ACHN (cell line): Measurements from ENCODE around the gene NUP210.

Experiments used
- DNase-seq: peaks from one replicate; pipeline ENCODE4 v3.0.0-alpha.2; 2015
- in situ Hi-C: cut with HindIII; loops from 2 replicates; pipeline ENCODE4 v1.10.0; 2017; ENCODE audit warnings: low sequenced_read_pairs, low pct_ligation_motif_present, low pct_unique_long_range_greater_than_20kb

Gene NUP210

GRCh38 chr3:13316603-13317002 is 103.5 kb downstream of the NUP210 start:
- in situ Hi-C loops, result no loop called here
- no peak for DNase-seq

GRCh38 chr3:13314877-13315276 is 105.2 kb downstream of the NUP210 start:
- in situ Hi-C loops, result no loop called here

DNA sequence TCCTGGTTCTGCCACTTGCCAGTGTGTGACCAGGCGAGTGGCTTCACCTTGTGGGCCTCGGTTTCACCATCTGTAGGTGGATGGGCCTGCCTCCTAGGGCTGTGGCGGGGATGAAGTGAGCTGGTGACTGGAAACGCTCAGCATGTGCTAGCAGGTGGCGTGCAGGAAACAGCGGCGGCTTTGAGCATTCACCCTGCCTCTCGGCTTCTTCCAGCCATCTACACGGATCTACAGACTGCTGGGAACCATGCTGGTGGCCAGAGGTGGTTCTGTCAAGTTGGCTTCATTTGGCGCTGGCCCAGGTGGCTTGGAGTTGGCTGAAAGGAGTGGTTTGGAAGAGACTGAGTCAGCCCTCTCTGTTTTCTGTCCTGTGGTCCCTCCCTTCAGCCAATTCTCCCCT is 106.3 kb downstream of the NUP210 start:
- in situ Hi-C loops, result no loop called here
- no peak for DNase-seq

More at GRCh38 chr3:13314877-13315276, 105.2 kb downstream of the NUP210 start:
- DNase-seq, result no peak

DNA sequence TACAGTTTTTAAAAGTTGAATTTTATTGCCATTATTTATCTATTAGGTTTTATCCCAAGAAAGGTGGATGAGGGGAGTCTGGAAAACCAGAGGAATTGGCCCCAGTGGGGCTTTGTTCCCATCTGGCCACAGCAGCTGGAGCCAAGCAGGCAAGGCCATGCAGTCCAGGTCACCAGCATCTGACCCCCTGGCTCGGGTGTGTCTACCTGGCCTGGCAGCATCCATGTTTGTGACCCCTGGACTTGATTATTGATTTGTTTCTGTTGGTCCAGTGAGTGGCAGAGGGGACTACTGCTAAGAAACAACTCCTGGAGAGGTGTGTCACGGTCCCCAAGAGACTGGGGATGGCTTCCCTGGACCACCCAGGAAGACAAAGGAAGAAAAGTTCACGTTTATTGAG is 111.1 kb downstream of the NUP210 start:
- DNase-seq, result no peak
- in situ Hi-C loops, result no loop called here

DNA sequence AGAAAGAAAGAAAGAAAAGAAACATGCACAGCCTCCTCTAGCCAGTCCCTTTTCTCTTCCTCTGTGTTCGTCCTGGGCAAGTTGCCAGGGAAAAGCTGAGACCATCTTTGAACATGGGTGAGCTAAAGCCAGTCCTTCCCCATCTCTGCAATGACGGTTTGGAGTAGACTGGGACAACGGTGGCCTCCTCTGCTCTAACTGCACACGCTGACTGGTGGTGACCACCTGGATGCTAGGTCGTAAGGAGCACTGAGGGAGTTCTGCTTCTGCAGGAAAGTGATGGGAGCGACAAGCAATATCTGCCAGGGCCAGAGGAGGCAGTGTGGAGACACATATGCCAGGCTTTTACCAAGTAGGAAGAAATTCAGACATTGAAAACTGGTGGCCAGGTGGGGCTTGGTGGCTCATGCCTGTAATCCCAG is 111.7 kb downstream of the NUP210 start:
- in situ Hi-C loops, result no loop called here
- peak; percentile 69 for DNase-seq

DNA sequence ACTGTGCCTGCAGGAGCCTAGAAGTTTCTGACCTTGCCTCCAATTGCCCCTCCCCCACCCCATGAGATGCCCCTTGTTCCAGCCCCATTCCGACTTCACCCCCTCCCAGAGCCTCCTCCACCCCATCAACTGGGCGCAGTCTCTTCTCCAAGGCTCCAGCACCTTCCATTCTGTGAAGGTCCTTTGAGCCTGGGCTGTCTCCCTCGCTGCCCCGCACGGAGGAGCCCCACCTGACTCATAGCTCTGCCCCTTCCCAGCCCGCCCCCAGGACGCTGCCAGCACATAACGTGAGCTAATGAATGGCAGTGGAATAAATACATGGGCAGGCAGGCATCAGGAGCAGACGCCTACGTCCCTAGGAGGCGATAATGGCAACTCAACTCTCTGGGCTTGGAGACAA is 113.1 kb downstream of the NUP210 start:
- DNase-seq, result no peak
- in situ Hi-C loops, result no loop called here

- in situ Hi-C loops, result no loop called here
- DNase-seq, result no peak
These were observed 114.5 kb downstream of the NUP210 start for GRCh38 chr3:13305623-13306022.

- no peak for DNase-seq
- in situ Hi-C loops, result no loop called here
These were observed 116.7 kb downstream of the NUP210 start for GRCh38 chr3:13303410-13303809.

- in situ Hi-C loops, result no loop called here
- peak; percentile 66 for DNase-seq
These were observed 118.7 kb downstream of the NUP210 start for GRCh38 chr3:13301286-13301987.

DNA sequence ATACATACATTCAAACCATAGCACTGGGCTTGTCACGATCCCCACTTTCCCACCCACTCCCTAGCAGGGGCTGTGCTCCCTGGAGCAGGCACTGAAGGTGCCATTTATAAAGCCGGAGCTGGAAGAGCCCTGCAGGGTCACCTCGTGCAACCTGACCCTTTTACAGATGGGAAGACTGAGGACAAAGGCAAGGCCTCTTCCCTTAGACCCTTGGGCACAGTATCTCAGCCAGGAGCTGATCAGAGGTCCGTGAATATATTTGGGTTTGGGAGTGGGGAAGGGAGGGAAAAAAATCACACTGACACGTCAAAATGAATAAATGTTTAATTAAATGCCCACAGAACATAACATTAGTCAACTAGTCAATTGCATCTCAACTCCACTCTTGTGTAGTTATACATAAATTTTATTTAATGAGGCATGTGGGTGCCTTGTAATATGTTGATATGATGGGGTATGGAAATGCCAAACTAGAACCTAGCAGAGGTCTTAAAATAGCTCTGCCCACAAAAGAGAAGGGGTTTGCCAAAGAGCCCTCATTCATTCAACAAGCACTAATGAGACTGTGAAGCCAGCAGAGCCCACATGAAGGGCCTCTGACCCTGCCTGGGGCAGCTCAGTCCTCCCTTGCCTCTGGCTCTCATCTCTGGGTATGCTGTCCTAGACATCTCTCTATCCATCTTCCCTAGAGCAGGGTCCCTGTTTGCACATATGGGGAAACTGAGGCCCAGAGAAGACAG is 119.4 kb downstream of the NUP210 start:
- in situ Hi-C loops, result no loop called here
- DNase-seq, result no peak

DNA sequence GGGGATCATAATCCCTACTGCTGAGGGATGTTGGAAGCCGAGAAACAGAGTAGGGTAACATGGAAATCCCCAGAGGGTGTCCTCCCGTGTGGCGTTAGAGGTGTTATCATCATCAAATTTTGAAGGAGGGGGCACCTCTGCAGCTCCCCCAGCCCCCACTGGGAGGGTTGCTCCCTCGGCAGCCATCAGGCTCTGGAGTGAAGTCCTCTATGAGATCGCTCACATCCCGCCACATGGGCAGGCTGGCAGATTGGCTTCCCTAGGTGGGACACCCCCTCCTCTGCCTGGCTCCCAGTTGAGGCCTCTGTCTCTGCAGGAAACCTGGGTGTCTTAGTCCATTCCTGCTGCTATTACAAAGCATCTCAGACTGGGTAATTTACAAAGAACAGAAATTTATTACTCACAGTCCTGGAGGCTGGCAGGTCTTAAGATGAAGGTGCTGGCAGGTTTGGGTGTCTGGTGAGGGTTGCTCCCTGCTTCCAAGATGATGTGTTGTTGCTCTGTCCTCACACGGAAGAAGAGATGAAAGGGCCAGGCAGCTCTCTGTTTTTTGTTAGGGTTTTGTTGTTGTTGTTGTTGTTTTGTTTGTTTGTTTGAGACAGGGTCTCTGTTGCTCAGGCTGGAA is 120.5 kb downstream of the NUP210 start:
- no peak for DNase-seq
- in situ Hi-C loops, result no loop called here

DNA sequence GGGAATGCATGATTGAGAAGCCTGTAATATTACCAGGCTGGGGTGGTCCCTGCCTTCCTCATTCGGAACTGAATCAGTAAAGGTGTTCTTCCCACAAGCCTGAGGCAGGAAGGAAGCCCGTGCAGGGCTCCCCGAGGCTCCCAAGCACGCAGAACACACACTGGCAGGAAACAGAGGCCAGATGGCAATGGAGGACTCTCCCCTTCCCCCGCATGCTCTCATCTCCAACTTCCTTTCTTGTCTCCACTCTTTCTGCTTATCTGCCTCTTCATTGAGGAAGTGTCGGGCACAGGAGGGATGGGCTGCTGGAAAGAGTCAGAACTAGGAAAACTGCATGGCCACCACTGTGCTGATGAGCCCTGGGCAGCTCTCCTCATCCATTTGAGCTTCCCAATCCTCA is 123.5 kb downstream of the NUP210 start:
- no peak for DNase-seq
- in situ Hi-C loops, result no loop called here

DNA sequence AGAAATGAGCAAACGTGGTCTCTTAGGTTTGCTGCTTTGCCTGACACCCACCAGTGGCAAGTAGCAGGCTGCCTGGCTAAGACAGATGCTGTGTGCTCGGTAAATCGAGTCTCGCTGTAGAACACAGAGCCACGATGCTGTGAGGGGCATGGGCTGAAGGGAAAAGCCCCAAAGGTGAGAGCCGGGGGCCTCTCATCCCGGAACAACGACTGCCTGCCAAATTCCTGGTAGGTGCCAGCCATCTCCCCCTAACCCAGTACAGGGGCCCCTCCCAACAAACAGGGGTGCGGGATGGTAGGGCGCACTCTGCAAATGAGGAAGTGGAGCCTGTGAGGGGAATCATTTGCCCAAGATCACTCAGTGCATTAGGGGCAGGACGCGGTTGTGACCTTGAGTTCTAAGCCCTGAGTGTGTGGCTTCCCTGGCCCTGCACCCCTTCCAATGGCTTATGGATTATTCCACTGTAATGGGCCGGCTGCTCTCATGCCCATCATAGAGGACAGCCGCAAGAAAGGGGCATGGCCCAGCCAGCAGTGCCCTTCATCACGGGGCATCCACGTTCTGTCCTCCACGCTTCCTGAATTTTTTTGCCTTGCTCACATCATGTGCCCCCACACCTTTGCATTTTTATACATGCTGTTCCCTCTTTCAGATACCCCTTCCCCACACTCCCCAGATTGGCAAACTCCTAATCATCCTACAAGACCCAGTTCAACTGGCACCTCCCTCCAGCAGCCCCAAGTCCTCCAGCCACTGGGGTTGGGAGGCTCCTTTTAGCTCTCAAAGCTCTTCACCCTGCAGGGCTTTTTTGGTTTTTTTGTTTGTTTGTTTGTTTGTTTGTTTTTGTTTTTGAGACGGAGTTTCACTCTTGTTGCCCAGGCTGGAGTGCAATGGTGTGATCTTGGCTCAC is 125.4 kb downstream of the NUP210 start:
- in situ Hi-C loops, result no loop called here
- DNase-seq, result no peak

GRCh38 chr3:13292375-13292774 is 127.7 kb downstream of the NUP210 start:
- in situ Hi-C loops, result no loop called here
- no peak for DNase-seq

DNA sequence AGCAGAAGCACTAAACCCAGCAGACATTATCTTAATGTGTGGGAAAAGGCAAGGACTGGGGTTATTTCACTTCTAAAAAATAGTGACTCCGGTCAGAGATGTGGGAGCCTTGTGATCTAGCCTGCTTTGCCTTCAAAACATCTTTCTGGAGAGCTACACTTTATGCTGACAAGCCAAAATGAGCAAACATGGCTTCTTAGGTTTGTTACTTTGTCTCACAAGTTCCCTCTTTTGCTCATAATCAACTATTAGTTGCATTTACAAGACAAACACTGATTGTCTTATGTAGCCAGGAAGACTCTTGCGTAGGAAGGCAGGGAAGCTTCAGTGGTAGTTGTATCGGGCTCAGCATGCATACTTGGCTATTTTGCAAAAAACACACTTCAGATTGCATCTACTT is 129.2 kb downstream of the NUP210 start:
- DNase-seq, result no peak
- in situ Hi-C loops, result no loop called here

- in situ Hi-C loops, result no loop called here
- DNase-seq, result no peak
These were observed 130.3 kb downstream of the NUP210 start for GRCh38 chr3:13289771-13290285.

DNA sequence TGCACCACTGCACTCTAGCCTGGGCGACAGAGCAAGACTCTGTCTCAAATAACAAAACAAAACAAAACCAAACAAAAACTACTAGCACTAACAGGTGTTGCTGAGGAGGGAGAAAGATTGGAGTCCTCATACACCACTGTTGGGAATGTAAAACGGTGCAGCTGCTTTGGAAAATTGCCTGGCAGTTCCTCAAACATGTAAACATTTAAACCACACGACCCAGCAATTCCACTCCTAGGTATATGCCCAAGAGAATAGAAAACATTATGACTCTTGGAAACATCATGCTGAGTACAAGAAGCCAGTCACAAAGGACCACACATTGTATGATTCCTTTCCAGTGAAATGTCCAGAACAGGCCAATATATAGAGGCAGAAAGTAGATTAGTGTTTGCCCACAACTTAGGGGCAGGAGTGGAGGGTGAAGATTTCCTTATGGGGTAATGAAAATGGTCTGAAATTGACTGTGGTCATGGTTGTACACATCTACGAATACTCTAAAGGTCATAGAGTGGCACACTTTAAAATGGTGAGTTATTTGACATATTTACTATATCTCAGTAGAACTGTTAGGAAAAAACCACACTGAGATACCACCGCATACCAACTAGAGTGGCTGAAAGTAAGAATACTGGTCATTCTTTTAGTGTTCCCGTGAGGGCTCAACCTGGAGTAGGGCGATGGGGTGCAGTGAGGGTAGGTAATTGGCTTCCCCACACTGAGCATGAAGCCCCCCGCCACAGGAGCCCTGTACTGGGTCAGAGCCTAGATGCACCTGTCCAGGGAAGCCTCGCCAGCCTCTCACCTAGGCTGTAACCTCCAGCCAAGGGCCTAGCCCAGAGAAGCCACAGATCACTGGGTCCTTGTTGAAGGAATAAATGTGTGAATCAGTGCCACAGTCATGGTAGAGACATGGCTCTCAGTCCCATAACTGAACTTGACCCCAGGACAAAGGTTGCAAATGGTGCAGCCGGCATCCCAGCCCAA is 131.1 kb downstream of the NUP210 start:
- in situ Hi-C loops, result no loop called here
- no peak for DNase-seq
